ENCODE results near the gene RBM19.

RBM19 gene

DNA sequence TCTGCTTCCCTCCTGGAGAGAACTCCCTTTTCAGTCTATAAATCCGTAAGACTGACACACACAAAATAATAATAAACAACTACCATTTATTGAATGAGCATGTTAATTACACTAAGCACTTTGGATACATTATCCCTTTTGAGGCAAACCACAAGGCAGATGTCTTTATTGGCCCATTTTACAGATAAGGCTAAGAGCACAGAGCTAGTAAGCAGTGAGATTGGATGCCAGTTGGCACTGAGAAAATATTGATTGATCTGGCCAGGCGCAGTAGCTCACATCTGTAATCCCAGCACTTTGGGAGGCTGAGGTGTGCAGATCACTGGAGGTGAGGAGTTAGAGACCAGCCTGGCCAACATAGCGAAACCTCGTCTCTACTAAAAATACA is 21.9 kb upstream of the RBM19 start:
- Histone ChIP-seq H3K27me3 (ENCODE audit: insufficient read depth, poor library complexity, severe bottlenecking) (no peaks in the 10 kb centered on the region), H3K27ac (ENCODE audit: poor library complexity, severe bottlenecking) (no peak overlapping the region), H3K36me3 (ENCODE audit: low read depth) (no peaks in the 10 kb centered on the region), H3K9me3 (ENCODE audit: severe bottlenecking) (no peaks in the 10 kb centered on the region), H3K4me1 (ENCODE audit: insufficient read depth, poor library complexity, severe bottlenecking) (no peaks in the 10 kb centered on the region), H3K4me3 (ENCODE audit: severe bottlenecking) (no peak overlapping the region)
- TF ChIP-seq, protein P1, sequence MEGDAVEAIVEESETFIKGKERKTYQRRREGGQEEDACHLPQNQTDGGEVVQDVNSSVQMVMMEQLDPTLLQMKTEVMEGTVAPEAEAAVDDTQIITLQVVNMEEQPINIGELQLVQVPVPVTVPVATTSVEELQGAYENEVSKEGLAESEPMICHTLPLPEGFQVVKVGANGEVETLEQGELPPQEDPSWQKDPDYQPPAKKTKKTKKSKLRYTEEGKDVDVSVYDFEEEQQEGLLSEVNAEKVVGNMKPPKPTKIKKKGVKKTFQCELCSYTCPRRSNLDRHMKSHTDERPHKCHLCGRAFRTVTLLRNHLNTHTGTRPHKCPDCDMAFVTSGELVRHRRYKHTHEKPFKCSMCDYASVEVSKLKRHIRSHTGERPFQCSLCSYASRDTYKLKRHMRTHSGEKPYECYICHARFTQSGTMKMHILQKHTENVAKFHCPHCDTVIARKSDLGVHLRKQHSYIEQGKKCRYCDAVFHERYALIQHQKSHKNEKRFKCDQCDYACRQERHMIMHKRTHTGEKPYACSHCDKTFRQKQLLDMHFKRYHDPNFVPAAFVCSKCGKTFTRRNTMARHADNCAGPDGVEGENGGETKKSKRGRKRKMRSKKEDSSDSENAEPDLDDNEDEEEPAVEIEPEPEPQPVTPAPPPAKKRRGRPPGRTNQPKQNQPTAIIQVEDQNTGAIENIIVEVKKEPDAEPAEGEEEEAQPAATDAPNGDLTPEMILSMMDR (IDR thresholded peaks at IDR 0.05; ENCODE audit: poor library complexity, severe bottlenecking): no peak
- DNase-seq (ENCODE audit: low spot score) (no peak), ATAC-seq (ENCODE audit: low read depth) (no peak)

DNA sequence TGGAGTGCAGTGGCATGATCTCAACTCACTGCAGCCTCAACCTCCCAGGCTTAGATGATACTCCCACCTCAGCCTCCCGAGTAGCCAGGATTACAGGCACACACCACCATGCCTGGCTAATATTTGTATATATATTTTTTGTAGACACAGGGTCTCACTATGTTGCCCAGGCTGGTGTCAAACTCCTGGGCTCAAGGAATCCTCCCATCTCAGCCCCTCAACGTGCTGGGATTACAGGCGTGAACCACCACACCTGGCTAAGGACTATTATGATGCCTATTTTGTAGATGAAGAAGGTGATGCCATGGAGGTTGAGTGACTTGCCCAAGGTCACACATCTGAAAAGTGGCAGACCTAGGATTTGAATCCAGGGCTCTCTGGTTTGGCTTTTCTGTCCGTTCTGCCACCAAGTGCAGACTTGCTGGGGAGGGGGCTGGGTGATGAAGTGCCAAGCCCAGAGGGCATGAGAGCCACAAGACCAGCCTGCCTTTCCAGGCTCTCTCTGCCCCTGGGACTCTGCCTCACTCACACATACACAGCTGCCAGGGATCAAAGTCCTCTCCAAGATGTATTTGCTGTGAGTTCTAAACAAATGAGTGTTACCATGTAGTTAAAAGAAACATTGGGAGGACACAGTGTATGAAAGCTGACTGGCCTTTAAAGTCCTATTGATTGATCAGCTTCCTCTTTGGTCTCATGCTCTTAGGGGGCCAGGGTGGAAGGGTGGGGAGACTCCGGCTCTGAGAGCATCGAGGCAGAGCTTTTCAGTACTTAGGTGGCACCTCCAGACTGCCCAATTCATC is 21.3 kb upstream of the RBM19 start:
- DNase-seq (ENCODE audit: low spot score) (no peak), ATAC-seq (ENCODE audit: low read depth) (no peak)
- Histone ChIP-seq H3K27me3 (ENCODE audit: insufficient read depth, poor library complexity, severe bottlenecking) (no peaks in the 10 kb centered on the region), H3K36me3 (ENCODE audit: low read depth) (no peaks in the 10 kb centered on the region), H3K4me3 (ENCODE audit: severe bottlenecking) (no peak overlapping the region), H3K4me1 (ENCODE audit: insufficient read depth, poor library complexity, severe bottlenecking) (no peaks in the 10 kb centered on the region), H3K9me3 (ENCODE audit: severe bottlenecking) (no peaks in the 10 kb centered on the region), H3K27ac (ENCODE audit: poor library complexity, severe bottlenecking) (no peak overlapping the region)
- TF ChIP-seq, protein P1 (IDR thresholded peaks at IDR 0.05; ENCODE audit: poor library complexity, severe bottlenecking): no peak

DNA sequence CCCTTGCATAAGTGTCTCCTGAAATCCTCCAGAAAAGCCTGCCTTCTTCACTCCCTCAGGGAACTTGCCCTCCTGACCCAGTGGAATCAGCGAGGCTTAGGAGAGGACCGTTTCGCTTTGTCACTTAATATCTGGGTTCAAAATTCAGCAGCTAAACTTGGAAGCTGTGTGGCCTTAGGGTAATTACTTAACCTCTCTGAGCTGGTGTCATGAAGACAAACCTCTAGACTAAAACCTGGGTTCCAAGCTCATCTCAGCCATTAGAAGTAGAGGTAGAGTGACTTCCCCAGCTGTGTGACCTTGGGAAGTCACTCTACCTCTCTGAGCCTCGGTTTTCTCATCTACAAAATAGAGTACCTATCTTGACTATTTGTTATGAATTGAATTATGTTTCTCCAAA is 18.3 kb upstream of the RBM19 start:
- TF ChIP-seq, protein P1 (IDR thresholded peaks at IDR 0.05; ENCODE audit: poor library complexity, severe bottlenecking): no peak
- no peak for DNase-seq (ENCODE audit: low spot score)
- Histone ChIP-seq H3K4me3 (ENCODE audit: severe bottlenecking) (no peak overlapping the region), H3K27me3 (ENCODE audit: insufficient read depth, poor library complexity, severe bottlenecking) (peaks cover 4% of the 10 kb centered on the region), H3K4me1 (ENCODE audit: insufficient read depth, poor library complexity, severe bottlenecking) (no peaks in the 10 kb centered on the region), H3K36me3 (ENCODE audit: low read depth) (no peaks in the 10 kb centered on the region), H3K9me3 (ENCODE audit: severe bottlenecking) (no peaks in the 10 kb centered on the region), H3K27ac (ENCODE audit: poor library complexity, severe bottlenecking) (no peak overlapping the region)
- ATAC-seq (ENCODE audit: low read depth): no peak

DNA sequence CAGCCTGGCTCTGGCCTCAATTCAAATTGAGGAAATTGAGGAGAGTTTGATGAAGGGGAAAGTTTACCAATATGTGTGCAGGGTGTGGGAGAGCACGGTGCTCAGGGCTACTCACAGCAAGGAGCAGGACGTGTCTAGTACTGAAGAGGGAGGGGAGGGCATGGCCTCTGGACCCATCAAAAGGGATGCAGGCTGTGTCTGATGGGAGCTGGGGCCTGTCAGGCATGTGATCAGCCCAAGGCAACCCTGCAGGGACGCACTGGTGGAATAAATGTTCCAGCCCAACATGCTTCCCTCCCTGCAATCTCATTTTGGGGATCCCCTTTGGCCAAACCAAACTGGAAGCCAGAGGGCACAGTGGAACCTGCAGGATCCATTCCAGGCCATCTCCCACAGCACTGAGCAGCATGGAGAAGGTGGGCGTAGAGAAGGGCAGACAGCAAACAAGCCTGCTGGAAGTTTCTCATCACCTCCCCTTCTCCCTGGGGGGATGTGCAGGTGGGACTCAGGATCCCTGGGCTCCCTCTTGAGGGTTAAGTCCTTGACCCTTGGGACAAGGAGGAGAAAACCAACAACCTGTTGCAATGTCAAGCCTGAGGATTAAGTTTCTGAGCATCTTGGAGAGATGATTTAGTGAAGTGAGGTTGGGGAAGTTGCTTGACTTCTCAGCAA is 17.8 kb upstream of the RBM19 start:
- TF ChIP-seq, protein P1 (IDR thresholded peaks at IDR 0.05; ENCODE audit: poor library complexity, severe bottlenecking): no peak
- Histone ChIP-seq H3K4me1 (ENCODE audit: insufficient read depth, poor library complexity, severe bottlenecking) (no peaks in the 10 kb centered on the region), H3K9me3 (ENCODE audit: severe bottlenecking) (no peaks in the 10 kb centered on the region), H3K27ac (ENCODE audit: poor library complexity, severe bottlenecking) (no peak overlapping the region), H3K27me3 (ENCODE audit: insufficient read depth, poor library complexity, severe bottlenecking) (peaks cover 4% of the 10 kb centered on the region), H3K4me3 (ENCODE audit: severe bottlenecking) (no peak overlapping the region), H3K36me3 (ENCODE audit: low read depth) (no peaks in the 10 kb centered on the region)
- DNase-seq (ENCODE audit: low spot score) (no peak), ATAC-seq (ENCODE audit: low read depth) (no peak)

DNA sequence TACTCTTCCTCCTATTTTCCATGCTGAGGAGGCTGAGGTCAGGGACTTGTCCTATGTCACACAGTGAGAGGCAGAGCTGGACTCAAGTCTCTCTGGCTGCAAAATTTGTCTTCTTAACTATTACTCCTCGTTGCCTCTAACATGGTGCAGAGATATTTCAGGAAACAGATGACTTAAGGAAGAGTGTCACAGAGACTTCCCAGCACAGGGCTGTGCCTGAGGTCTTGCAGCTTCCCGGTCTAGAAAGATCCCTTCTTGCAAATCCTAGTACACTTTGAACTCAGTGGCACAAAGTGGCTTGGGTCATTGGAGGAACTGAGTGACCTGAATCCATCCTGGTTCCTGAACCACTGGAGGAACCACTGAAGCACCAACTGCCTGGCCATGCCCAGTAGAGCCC is 17.1 kb upstream of the RBM19 start:
- Histone ChIP-seq H3K9me3 (ENCODE audit: severe bottlenecking) (no peaks in the 10 kb centered on the region), H3K4me1 (ENCODE audit: insufficient read depth, poor library complexity, severe bottlenecking) (no peaks in the 10 kb centered on the region), H3K4me3 (ENCODE audit: severe bottlenecking) (no peak overlapping the region), H3K36me3 (ENCODE audit: low read depth) (no peaks in the 10 kb centered on the region), H3K27ac (ENCODE audit: poor library complexity, severe bottlenecking) (no peak overlapping the region), H3K27me3 (ENCODE audit: insufficient read depth, poor library complexity, severe bottlenecking) (peaks cover 4% of the 10 kb centered on the region)
- ATAC-seq (ENCODE audit: low read depth) (no peak), DNase-seq (ENCODE audit: low spot score) (no peak)
- TF ChIP-seq, protein P1 (IDR thresholded peaks at IDR 0.05; ENCODE audit: poor library complexity, severe bottlenecking): no peak

Measured in RWPE2 (cell line).